ENCODE measurements around the gene ZNF576.

DNA sequence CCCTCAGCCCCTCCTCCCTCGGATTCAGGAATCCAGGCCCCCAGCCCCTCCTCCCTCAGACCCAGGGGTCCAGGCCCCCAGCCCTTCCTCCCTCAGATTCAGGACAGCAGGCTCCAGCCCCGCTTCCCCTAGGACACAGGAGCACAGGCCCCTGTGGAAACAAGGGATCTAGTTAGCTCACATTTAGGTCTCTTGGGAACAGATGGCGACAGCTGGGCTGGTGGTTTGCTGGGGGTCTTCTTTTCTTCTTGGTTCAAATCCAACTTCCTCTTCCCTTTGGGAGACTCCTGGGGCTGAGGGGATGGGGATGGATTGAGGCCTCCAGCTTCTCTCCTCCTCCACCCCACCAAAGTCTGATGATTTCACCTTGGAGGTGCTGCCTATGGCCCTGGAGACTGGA, 43.8 kb upstream of the ZNF576 start:
- TF ChIP-seq POLR2AphosphoS5 (IDR thresholded peaks at IDR 0.05; ENCODE audit: low read depth) = no peak
- TF ChIP-seq, protein P1, sequence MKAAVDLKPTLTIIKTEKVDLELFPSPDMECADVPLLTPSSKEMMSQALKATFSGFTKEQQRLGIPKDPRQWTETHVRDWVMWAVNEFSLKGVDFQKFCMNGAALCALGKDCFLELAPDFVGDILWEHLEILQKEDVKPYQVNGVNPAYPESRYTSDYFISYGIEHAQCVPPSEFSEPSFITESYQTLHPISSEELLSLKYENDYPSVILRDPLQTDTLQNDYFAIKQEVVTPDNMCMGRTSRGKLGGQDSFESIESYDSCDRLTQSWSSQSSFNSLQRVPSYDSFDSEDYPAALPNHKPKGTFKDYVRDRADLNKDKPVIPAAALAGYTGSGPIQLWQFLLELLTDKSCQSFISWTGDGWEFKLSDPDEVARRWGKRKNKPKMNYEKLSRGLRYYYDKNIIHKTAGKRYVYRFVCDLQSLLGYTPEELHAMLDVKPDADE (IDR thresholded peaks at IDR 0.05) = no peak
- TF ChIP-seq, protein P2, sequence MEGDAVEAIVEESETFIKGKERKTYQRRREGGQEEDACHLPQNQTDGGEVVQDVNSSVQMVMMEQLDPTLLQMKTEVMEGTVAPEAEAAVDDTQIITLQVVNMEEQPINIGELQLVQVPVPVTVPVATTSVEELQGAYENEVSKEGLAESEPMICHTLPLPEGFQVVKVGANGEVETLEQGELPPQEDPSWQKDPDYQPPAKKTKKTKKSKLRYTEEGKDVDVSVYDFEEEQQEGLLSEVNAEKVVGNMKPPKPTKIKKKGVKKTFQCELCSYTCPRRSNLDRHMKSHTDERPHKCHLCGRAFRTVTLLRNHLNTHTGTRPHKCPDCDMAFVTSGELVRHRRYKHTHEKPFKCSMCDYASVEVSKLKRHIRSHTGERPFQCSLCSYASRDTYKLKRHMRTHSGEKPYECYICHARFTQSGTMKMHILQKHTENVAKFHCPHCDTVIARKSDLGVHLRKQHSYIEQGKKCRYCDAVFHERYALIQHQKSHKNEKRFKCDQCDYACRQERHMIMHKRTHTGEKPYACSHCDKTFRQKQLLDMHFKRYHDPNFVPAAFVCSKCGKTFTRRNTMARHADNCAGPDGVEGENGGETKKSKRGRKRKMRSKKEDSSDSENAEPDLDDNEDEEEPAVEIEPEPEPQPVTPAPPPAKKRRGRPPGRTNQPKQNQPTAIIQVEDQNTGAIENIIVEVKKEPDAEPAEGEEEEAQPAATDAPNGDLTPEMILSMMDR (conservative IDR thresholded peaks at IDR 0.05; ENCODE audit: low read depth in 2 of 2) = no peak
- no peak for TF ChIP-seq EZH2 (IDR thresholded peaks at IDR 0.05; ENCODE audit: low read depth, unreplicated experiment)
- TF ChIP-seq, protein P3, sequence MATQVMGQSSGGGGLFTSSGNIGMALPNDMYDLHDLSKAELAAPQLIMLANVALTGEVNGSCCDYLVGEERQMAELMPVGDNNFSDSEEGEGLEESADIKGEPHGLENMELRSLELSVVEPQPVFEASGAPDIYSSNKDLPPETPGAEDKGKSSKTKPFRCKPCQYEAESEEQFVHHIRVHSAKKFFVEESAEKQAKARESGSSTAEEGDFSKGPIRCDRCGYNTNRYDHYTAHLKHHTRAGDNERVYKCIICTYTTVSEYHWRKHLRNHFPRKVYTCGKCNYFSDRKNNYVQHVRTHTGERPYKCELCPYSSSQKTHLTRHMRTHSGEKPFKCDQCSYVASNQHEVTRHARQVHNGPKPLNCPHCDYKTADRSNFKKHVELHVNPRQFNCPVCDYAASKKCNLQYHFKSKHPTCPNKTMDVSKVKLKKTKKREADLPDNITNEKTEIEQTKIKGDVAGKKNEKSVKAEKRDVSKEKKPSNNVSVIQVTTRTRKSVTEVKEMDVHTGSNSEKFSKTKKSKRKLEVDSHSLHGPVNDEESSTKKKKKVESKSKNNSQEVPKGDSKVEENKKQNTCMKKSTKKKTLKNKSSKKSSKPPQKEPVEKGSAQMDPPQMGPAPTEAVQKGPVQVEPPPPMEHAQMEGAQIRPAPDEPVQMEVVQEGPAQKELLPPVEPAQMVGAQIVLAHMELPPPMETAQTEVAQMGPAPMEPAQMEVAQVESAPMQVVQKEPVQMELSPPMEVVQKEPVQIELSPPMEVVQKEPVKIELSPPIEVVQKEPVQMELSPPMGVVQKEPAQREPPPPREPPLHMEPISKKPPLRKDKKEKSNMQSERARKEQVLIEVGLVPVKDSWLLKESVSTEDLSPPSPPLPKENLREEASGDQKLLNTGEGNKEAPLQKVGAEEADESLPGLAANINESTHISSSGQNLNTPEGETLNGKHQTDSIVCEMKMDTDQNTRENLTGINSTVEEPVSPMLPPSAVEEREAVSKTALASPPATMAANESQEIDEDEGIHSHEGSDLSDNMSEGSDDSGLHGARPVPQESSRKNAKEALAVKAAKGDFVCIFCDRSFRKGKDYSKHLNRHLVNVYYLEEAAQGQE (IDR thresholded peaks at IDR 0.05; ENCODE audit: unreplicated experiment) = no peak
- TF ChIP-seq NANOG (IDR thresholded peaks at IDR 0.05; ENCODE audit: borderline replicate concordance) = no peak
- TF ChIP-seq EZH2phosphoT487 (IDR thresholded peaks at IDR 0.05; ENCODE audit: unreplicated experiment) = no peak
- TF ChIP-seq CREB1 (CRISPR knock-in tag; IDR thresholded peaks at IDR 0.05; ENCODE audit: low read depth) = no peak
- TF ChIP-seq JUNB (IDR thresholded peaks at IDR 0.05; ENCODE audit: unreplicated experiment) = no peak
- TF ChIP-seq ZNF331 (CRISPR knock-in tag; IDR thresholded peaks at IDR 0.05; ENCODE audit: low read depth) = no peak
- TF ChIP-seq, protein P4, sequence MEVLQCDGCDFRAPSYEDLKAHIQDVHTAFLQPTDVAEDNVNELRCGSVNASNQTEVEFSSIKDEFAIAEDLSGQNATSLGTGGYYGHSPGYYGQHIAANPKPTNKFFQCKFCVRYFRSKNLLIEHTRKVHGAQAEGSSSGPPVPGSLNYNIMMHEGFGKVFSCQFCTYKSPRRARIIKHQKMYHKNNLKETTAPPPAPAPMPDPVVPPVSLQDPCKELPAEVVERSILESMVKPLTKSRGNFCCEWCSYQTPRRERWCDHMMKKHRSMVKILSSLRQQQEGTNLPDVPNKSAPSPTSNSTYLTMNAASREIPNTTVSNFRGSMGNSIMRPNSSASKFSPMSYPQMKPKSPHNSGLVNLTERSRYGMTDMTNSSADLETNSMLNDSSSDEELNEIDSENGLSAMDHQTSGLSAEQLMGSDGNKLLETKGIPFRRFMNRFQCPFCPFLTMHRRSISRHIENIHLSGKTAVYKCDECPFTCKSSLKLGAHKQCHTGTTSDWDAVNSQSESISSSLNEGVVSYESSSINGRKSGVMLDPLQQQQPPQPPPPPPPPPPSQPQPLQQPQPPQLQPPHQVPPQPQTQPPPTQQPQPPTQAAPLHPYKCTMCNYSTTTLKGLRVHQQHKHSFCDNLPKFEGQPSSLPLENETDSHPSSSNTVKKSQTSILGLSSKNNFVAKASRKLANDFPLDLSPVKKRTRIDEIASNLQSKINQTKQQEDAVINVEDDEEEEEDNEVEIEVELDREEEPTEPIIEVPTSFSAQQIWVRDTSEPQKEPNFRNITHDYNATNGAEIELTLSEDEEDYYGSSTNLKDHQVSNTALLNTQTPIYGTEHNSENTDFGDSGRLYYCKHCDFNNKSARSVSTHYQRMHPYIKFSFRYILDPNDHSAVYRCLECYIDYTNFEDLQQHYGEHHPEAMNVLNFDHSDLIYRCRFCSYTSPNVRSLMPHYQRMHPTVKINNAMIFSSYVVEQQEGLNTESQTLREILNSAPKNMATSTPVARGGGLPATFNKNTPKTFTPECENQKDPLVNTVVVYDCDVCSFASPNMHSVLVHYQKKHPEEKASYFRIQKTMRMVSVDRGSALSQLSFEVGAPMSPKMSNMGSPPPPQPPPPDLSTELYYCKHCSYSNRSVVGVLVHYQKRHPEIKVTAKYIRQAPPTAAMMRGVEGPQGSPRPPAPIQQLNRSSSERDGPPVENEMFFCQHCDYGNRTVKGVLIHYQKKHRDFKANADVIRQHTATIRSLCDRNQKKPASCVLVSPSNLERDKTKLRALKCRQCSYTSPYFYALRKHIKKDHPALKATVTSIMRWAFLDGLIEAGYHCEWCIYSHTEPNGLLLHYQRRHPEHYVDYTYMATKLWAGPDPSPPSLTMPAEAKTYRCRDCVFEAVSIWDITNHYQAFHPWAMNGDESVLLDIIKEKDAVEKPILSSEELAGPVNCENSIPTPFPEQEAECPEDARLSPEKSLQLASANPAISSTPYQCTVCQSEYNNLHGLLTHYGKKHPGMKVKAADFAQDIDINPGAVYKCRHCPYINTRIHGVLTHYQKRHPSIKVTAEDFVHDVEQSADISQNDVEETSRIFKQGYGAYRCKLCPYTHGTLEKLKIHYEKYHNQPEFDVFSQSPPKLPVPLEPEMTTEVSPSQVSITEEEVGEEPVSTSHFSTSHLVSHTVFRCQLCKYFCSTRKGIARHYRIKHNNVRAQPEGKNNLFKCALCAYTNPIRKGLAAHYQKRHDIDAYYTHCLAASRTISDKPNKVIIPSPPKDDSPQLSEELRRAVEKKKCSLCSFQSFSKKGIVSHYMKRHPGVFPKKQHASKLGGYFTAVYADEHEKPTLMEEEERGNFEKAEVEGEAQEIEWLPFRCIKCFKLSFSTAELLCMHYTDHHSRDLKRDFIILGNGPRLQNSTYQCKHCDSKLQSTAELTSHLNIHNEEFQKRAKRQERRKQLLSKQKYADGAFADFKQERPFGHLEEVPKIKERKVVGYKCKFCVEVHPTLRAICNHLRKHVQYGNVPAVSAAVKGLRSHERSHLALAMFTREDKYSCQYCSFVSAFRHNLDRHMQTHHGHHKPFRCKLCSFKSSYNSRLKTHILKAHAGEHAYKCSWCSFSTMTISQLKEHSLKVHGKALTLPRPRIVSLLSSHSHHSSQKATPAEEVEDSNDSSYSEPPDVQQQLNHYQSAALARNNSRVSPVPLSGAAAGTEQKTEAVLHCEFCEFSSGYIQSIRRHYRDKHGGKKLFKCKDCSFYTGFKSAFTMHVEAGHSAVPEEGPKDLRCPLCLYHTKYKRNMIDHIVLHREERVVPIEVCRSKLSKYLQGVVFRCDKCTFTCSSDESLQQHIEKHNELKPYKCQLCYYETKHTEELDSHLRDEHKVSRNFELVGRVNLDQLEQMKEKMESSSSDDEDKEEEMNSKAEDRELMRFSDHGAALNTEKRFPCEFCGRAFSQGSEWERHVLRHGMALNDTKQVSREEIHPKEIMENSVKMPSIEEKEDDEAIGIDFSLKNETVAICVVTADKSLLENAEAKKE (CRISPR knock-in tag; IDR thresholded peaks at IDR 0.05) = no peak
- no peak for TF ChIP-seq STAT1 (IDR thresholded peaks at IDR 0.05; ENCODE audit: unreplicated experiment)
- no peak for TF ChIP-seq ZNF114 (CRISPR knock-in tag; IDR thresholded peaks at IDR 0.05)

Data from GM23338 (cell line).